ENCODE data around the gene KANSL3. TPM values are rescaled to one million over a fixed set of nuclear protein-coding genes. Genes with fewer than 3 reads are reported as not detected.
A peak's percentile ranks its signal among the peaks of the same experiment; 100 is the strongest.

KANSL3 gene
- total RNA-seq, 4 donors from 2014 or later: 20.1 to 39.6 (median 36.0) TPM

DNA sequence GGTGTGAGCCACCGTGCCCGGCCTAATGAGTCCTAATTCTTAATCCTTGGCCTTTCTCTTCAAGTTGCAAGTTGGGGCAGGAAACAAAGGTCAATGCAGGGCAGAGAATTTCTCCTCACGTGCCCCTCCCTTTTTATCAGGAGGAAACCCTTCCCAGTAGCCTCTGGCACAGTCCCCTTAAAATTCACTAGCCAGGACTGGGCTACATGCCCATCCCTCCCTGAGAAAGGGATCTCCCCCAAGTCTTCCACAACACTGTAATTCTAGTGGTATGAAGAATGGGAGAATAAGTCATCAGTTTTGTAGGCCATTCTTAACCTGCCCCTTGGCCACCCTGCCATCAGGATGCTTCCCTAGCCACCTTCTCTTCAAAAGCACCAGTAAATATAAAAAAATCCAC lies 59.4 kb downstream of the KANSL3 start:
- WGBS, 2 donors: 53 to 63% methylated on average over 3 of the region's 3 CpGs
- TF ChIP-seq POLR2A (IDR thresholded peaks at IDR 0.05): no peak
- TF ChIP-seq, protein P1, sequence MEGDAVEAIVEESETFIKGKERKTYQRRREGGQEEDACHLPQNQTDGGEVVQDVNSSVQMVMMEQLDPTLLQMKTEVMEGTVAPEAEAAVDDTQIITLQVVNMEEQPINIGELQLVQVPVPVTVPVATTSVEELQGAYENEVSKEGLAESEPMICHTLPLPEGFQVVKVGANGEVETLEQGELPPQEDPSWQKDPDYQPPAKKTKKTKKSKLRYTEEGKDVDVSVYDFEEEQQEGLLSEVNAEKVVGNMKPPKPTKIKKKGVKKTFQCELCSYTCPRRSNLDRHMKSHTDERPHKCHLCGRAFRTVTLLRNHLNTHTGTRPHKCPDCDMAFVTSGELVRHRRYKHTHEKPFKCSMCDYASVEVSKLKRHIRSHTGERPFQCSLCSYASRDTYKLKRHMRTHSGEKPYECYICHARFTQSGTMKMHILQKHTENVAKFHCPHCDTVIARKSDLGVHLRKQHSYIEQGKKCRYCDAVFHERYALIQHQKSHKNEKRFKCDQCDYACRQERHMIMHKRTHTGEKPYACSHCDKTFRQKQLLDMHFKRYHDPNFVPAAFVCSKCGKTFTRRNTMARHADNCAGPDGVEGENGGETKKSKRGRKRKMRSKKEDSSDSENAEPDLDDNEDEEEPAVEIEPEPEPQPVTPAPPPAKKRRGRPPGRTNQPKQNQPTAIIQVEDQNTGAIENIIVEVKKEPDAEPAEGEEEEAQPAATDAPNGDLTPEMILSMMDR (IDR thresholded peaks at IDR 0.05): no peak
- intact Hi-C loops (cut with DNase I; ENCODE audit: low total_unique reads): no loop called here
- no peak overlapping the region for H3K4me3 ChIP-seq (ENCODE audit: low read depth, poor library complexity, severe bottlenecking)
- DNase-seq (ENCODE audit: low spot score in 2 of 2): no peak

DNA sequence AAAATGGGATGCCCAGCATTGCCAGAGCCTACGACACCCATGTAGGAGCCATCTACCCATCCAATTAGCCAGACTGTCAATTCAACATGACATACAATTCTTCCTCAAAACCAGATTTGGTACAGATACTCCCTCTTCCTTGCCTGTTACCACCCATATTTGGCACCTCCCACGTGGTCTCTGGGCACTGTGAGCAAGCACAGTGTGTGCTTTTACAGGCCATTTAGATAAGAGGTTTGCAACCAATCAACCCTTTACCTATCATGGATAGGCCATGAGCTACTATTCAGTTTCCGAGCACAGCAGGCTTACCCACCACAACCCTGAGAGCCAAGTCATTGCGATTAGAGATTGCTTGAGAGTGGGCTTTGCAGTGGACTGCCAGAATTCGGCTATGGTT lies 60.6 kb downstream of the KANSL3 start:
- 84 to 88% methylated on average over 5 of the region's 5 CpGs for WGBS, 2 donors
- DNase-seq (ENCODE audit: low spot score in 2 of 2): no peak
- intact Hi-C loops (cut with DNase I; ENCODE audit: low total_unique reads): no loop called here
- H3K4me3 ChIP-seq (ENCODE audit: low read depth, poor library complexity, severe bottlenecking): no peak overlapping the region
- TF ChIP-seq, protein P1 (IDR thresholded peaks at IDR 0.05): no peak
- no peak for TF ChIP-seq POLR2A (IDR thresholded peaks at IDR 0.05)

DNA sequence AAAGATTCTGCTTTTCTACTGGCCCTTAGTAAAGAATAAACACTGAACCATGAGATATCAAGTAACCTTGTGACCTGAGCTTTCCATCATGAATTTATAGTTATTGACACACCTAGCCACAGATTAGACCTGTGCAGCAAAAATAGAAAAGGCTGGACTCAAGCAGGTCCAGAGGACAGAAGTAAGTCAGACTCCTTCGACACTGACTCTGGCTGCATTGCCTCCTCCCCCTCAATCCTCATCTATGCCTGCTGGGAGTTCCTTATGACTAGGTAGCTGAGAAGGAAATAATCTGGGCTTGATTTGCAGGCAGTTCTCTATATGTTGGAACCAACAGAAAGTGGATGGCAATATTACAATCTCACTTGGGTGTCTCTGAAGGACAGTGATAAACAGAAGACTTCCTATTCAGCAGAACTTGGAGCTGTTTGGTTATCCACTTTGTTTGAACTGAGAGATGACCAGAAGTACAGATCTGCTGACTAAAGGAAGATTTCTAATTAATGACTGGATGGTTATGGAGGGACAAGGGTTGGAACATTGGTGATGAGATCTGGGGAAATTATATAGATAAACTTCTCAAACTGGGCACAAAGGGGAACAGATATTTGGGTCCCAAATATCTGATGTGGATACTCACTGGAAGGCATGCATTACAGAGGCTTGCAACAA lies 62.2 kb downstream of the KANSL3 start:
- TF ChIP-seq POLR2A (IDR thresholded peaks at IDR 0.05): no peak
- TF ChIP-seq, protein P1 (IDR thresholded peaks at IDR 0.05): no peak
- peak in 1 of 2 donors; percentile 25 for DNase-seq (ENCODE audit: low spot score in 2 of 2)
- intact Hi-C loops (cut with DNase I; ENCODE audit: low total_unique reads): no loop called here
- no peak overlapping the region for H3K4me3 ChIP-seq (ENCODE audit: low read depth, poor library complexity, severe bottlenecking)
- WGBS, 2 donors: 76 to 89% methylated on average over 1 of the region's 1 CpG

DNA sequence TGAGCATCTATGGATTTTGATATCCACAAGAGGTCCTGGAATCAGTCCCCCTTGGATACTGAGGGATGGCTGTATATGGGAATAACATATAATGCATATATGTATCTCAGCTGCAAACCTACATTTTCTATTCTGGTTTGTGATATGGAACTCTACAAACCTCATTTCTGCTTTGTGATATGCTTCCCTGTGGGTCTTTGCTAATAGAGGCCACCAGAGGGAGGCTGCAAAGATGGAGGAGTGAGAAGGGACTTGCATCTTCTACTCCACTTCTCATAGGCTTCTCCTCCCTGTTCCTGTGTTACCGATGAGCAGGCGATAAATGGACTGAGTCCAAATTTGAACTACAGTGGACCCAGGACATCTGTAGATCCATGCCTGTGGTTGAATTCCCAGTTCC lies 63.7 kb downstream of the KANSL3 start:
- intact Hi-C loops (cut with DNase I; ENCODE audit: low total_unique reads): no loop called here
- no peak overlapping the region for H3K4me3 ChIP-seq (ENCODE audit: low read depth, poor library complexity, severe bottlenecking)
- TF ChIP-seq, protein P1 (IDR thresholded peaks at IDR 0.05): no peak
- WGBS, 2 donors: 88 to 91% methylated on average over 2 of the region's 2 CpGs
- DNase-seq (ENCODE audit: low spot score in 2 of 2): no peak

DNA sequence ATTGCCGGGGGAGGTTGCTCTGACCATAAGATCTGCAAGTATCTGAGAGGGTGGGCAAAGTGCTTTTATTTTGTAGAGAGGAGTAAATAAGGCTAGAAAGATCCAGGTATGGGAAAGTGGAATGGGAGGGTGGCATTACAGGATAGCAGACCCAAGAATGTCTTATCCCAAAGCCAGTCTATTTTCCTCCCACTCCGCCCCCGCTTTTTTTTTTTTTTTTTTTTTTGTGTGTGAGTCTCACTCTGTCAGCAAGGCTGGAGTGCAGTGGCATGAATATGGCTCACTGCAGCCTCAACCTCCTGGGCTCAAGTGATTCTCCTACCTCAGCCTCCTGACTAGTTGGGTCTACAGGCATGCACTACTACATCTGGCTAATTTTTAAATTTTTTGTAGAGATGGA lies 70.0 kb downstream of the KANSL3 start:
- WGBS, 2 donors: 80 to 92% methylated on average over 3 of the region's 3 CpGs
- TF ChIP-seq, protein P1 (IDR thresholded peaks at IDR 0.05): no peak
- TF ChIP-seq POLR2A (IDR thresholded peaks at IDR 0.05): no peak
- peak in 1 of 2 donors; percentile 42 for DNase-seq (ENCODE audit: low spot score in 2 of 2)
- intact Hi-C loops (cut with DNase I; ENCODE audit: low total_unique reads): no loop called here
- H3K4me3 ChIP-seq (ENCODE audit: low read depth, poor library complexity, severe bottlenecking): no peak overlapping the region

DNA sequence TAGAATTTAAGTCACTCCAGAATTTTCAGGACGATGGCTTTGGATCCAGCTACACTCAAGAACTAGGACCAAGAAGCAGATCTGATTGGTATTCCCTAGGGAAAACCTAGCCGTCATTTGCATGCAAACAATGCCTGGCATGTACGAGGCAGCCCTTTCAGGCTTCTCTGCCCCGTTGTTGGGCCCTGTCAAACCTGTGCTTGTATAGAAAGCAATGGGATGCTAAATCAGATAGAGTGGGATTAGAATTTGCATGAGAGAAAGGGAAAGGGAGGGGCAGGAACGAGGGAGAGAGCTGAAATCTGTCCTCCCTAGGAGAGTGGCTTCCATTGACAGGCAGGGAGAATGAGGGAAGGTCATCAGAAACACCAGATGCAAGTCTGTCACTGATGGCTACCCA lies 73.0 kb downstream of the KANSL3 start:
- intact Hi-C loops (cut with DNase I; ENCODE audit: low total_unique reads): no loop called here
- no peak overlapping the region for H3K4me3 ChIP-seq (ENCODE audit: low read depth, poor library complexity, severe bottlenecking)
- 71 to 75% methylated on average over 5 of the region's 5 CpGs for WGBS, 2 donors
- TF ChIP-seq POLR2A (IDR thresholded peaks at IDR 0.05): no peak
- TF ChIP-seq, protein P1 (IDR thresholded peaks at IDR 0.05): no peak
- DNase-seq (ENCODE audit: low spot score in 2 of 2): no peak
